Measurements from ENCODE around the gene GARNL3. TPM values are rescaled to one million over a fixed set of nuclear protein-coding genes. Genes with fewer than 3 reads are reported as not detected.
A peak's percentile ranks its signal among the peaks of the same experiment; 100 is the strongest.

The GARNL3 gene
- total RNA-seq, 6 experiments from 2014 or later, result 4.4 to 9.7 (median 6.1) TPM

- Histone ChIP-seq H3K9me3 (no peaks in the 10 kb centered on the region), H3K36me3 (no peaks in the 10 kb centered on the region), H3K4me1 (peaks cover 0 to 59% (median 16%) of the 10 kb centered on the region in 4 donors), H3K27me3 (no peaks in the 10 kb centered on the region), H3K27ac (peak overlapping the region; percentile 73 to 95 (median 92)), H3K4me3 (no peak overlapping the region)
- WGBS (ENCODE audit: insufficient coverage, low coverage, low lambda C conversion rate, missing lambda C conversion rate), result 29% methylated on average over 2 of the region's 2 CpGs
- DNase-seq (peak; percentile 85 to 94 (median 91)), ATAC-seq (peak; percentile 75 to 90 (median 86))
- no peak for TF ChIP-seq POLR2A (IDR thresholded peaks at IDR 0.05)
- no peak for TF ChIP-seq CTCF (IDR thresholded peaks at IDR 0.05)
- intact Hi-C loops (cut with DNase I), result no loop called here
Measured at GRCh38 chr9:127307802-127308201, 43.2 kb downstream of the GARNL3 start.

- WGBS (ENCODE audit: insufficient coverage, low coverage, low lambda C conversion rate, missing lambda C conversion rate), result 11% methylated on average over 3 of the region's 3 CpGs
- Histone ChIP-seq H3K27me3 (no peaks in the 10 kb centered on the region), H3K36me3 (no peaks in the 10 kb centered on the region), H3K27ac (peak overlapping the region; percentile 73 to 95 (median 92)), H3K9me3 (no peaks in the 10 kb centered on the region), H3K4me1 (peaks cover 0 to 50% (median 16%) of the 10 kb centered on the region in 4 donors), H3K4me3 (no peak overlapping the region)
- ATAC-seq (peak; percentile 50 to 61 (median 56)), DNase-seq (no peak)
- TF ChIP-seq POLR2A (IDR thresholded peaks at IDR 0.05), result no peak
- TF ChIP-seq CTCF (IDR thresholded peaks at IDR 0.05), result no peak
- intact Hi-C loops (cut with DNase I), result no loop called here
Measured at GRCh38 chr9:127308652-127309434, 44.3 kb downstream of the GARNL3 start.

GRCh38 chr9:127309715-127310114 lies 45.1 kb downstream of the GARNL3 start:
- H3K4me1 ChIP-seq, result peaks cover 0 to 43% (median 14%) of the 10 kb centered on the region in 4 donors
- H3K36me3 ChIP-seq, result no peaks in the 10 kb centered on the region
- H3K4me3 ChIP-seq, result no peak overlapping the region
- intact Hi-C loops (cut with DNase I), result no loop called here
- DNase-seq (no peak), ATAC-seq (no peak)
- TF ChIP-seq CTCF (IDR thresholded peaks at IDR 0.05) (no peak), POLR2A (IDR thresholded peaks at IDR 0.05) (no peak)
- no peaks in the 10 kb centered on the region for H3K9me3 ChIP-seq
- H3K27me3 ChIP-seq, result no peaks in the 10 kb centered on the region
- 48% methylated on average over 4 of the region's 4 CpGs for WGBS (ENCODE audit: insufficient coverage, low coverage, low lambda C conversion rate, missing lambda C conversion rate)
- H3K27ac ChIP-seq, result peak overlapping the region; percentile 73 to 95 (median 92)

GRCh38 chr9:127311239-127311741 lies 46.7 kb downstream of the GARNL3 start:
- TF ChIP-seq CTCF (IDR thresholded peaks at IDR 0.05) (peak; percentile 43 to 67 (median 56)), POLR2A (IDR thresholded peaks at IDR 0.05) (peak; percentile 58)
- DNase-seq (peak in 2 of 3 donors; percentile 27 to 77), ATAC-seq (peak; percentile 54 to 65 (median 60))
- Histone ChIP-seq H3K36me3 (no peaks in the 10 kb centered on the region), H3K27me3 (no peaks in the 10 kb centered on the region), H3K9me3 (no peaks in the 10 kb centered on the region), H3K4me3 (peak overlapping the region in 1 of 3 donors; percentile 12), H3K27ac (peak overlapping the region; percentile 28 to 95 (median 92)), H3K4me1 (peaks cover 0 to 40% (median 14%) of the 10 kb centered on the region in 4 donors)
- intact Hi-C loops (cut with DNase I), result no loop called here
- 21% methylated on average over 5 of the region's 5 CpGs for WGBS (ENCODE audit: insufficient coverage, low coverage, low lambda C conversion rate, missing lambda C conversion rate)

Data from right lobe of liver (tissue), 6 donors.